Peyer's patch (tissue), 4 donors: ENCODE results near the gene SEMA4D. TPM values are rescaled to one million over a fixed set of nuclear protein-coding genes. Genes with fewer than 3 reads are reported as not detected.

Experiments
- DNase-seq, 3 donors: peaks; one replicate each; pipeline ENCODE4 v3.0.0-alpha.2; 2017 to 2019
- H3K27ac ChIP-seq, 4 donors: fragments of 200-600 bp; sonication (generic); one replicate each; pipeline ENCODE4 v1.5.1; 2016 to 2019
- H3K27me3 ChIP-seq, 2 donors: fragments of 200-600 bp; sonication (generic); one replicate each; pipeline ENCODE4 v1.5.1; 2019
- H3K36me3 ChIP-seq, 3 donors: fragments of 200-600 bp; sonication (generic); one replicate each; pipeline ENCODE4 v1.5.1; 2016 to 2019
- H3K4me1 ChIP-seq, 4 donors: fragments of 200-600 bp; sonication (generic); one replicate each; pipeline ENCODE4 v1.5.1; 2016 to 2019
- H3K4me3 ChIP-seq, 4 donors: fragments of 200-600 bp; sonication (generic); 1 replicate in 3 of 4; 2 replicates in 1 of 4; pipeline ENCODE4 v1.5.1; 2016 to 2019; ENCODE audit warnings: mild to moderate bottlenecking in 1 of 4
- H3K9me3 ChIP-seq, 4 donors: fragments of 200-600 bp; sonication (generic); one replicate each; pipeline ENCODE4 v1.5.1; 2016 to 2019; ENCODE audit warnings: mild to moderate bottlenecking in 1 of 4
- POLR2A ChIP-seq, 2 donors: fragments of 450-650 bp; IDR thresholded peaks; one replicate each; pipeline ENCODE4 v1.5.1; 2017; ENCODE audit warnings: antibody characterized with exemption in 2 of 2, mild to moderate bottlenecking in 2 of 2, moderate library complexity in 2 of 2
- total RNA-seq, 4 donors: library from RNA; depleted of rRNA; stranded (reverse); fragments of >200 nt; gene quantifications; one replicate each; pipeline ENCODE4 v1.1.0, GENCODE V29; 2016
- TF ChIP-seq, protein P1 (sequence below), 6 experiments: fragments of 450-650 bp in 4 of 6; fragments of 200-600 bp in 2 of 6; sonication (generic) in 1 of 6; IDR thresholded peaks; one replicate each; pipeline ENCODE4 v1.5.1; 2017 to 2019; ENCODE audit warnings: antibody characterized with exemption in 6 of 6, mild to moderate bottlenecking in 3 of 6, moderate library complexity in 1 of 6

The SEMA4D gene
- total RNA-seq, 4 donors from 2014 or later, result 24.3 to 124 (median 30.0) TPM

DNA sequence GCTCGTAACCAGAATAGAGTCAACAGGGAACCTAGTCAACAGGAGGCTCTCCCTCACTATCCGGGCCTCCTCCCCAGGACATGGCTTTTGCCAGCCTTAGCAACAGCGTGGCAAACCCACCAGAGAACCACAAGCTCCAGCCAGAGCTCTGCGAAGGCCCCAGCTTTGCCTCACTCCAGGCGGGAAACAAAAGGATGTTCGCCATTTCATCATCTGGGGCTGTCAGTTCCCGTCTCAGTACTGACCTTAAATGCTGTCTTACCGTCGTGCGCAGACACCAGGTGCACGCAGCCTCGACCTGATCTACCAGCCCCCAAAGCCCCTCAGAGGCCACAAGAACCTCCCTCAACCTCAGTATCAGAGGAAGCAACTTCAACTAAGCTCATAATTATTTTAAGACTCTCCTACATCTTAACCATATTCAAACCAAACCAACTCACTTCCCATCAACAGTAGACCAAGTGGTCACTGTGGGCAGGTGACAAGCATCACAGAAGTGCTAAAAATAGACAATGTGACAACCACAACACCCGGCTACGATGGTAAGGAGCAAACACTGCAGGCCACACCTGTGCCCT is 71.4 kb downstream of the SEMA4D start:
- Histone ChIP-seq H3K4me3 (no peak overlapping the region), H3K27me3 (no peaks in the 10 kb centered on the region), H3K27ac (peak overlapping the region; percentile 37 to 70 (median 54)), H3K9me3 (no peaks in the 10 kb centered on the region), H3K36me3 (no peaks in the 10 kb centered on the region), H3K4me1 (peaks cover 0 to 45% (median 34%) of the 10 kb centered on the region in 4 donors)
- TF ChIP-seq POLR2A (IDR thresholded peaks at IDR 0.05), result no peak
- TF ChIP-seq, protein P1, sequence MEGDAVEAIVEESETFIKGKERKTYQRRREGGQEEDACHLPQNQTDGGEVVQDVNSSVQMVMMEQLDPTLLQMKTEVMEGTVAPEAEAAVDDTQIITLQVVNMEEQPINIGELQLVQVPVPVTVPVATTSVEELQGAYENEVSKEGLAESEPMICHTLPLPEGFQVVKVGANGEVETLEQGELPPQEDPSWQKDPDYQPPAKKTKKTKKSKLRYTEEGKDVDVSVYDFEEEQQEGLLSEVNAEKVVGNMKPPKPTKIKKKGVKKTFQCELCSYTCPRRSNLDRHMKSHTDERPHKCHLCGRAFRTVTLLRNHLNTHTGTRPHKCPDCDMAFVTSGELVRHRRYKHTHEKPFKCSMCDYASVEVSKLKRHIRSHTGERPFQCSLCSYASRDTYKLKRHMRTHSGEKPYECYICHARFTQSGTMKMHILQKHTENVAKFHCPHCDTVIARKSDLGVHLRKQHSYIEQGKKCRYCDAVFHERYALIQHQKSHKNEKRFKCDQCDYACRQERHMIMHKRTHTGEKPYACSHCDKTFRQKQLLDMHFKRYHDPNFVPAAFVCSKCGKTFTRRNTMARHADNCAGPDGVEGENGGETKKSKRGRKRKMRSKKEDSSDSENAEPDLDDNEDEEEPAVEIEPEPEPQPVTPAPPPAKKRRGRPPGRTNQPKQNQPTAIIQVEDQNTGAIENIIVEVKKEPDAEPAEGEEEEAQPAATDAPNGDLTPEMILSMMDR (IDR thresholded peaks at IDR 0.05), result no peak
- DNase-seq, result peak in 2 of 3 donors; percentile 75 to 84

GRCh38 chr9:89425921-89426383 is 72.0 kb downstream of the SEMA4D start:
- TF ChIP-seq, protein P1 (IDR thresholded peaks at IDR 0.05), result no peak
- TF ChIP-seq POLR2A (IDR thresholded peaks at IDR 0.05), result no peak
- no peak for DNase-seq
- no peaks in the 10 kb centered on the region for H3K27me3 ChIP-seq
- no peaks in the 10 kb centered on the region for H3K36me3 ChIP-seq
- H3K27ac ChIP-seq, result peak overlapping the region; percentile 37 to 70 (median 54)
- peaks cover 0 to 45% (median 31%) of the 10 kb centered on the region in 4 donors for H3K4me1 ChIP-seq
- no peak overlapping the region for H3K4me3 ChIP-seq
- H3K9me3 ChIP-seq, result no peaks in the 10 kb centered on the region

DNA sequence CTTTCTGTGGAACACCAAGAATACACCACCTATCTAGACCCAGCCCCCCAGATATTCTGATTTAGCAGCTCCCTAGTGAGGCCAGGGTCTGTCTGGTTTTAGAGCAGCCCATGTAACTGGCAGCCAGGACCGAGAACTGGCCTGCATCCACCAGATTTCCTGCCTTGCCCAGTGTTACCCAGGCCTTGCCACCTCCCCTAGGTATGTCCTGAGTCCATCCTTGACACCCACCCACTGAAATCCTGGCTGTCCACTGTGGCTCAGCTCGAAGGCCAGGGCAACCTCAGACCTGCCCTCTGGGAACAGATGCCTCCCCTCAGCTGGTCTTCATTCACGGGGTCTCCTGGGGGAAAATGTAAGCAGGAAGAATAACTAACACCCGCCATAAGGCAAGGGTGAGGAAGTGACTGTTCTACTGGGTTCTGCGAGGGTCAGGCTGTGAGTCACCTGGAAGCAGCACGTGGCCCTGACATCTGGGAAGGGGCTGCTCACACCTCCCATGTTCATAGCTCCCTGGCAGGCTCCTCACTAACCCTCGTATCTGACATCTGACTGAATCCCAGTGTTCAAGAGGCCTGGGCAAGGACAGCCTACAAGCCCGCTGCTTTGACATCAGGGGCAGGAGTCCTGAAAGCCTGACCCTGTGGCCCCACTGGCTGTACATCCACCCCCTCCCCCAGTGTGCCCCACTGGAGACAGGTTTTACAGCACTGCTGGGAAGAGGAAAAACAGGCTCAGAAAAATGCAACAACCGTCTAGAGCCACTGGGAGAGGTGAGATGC is 72.7 kb downstream of the SEMA4D start:
- H3K36me3 ChIP-seq, result no peaks in the 10 kb centered on the region
- H3K4me1 ChIP-seq, result peaks cover 0 to 48% (median 27%) of the 10 kb centered on the region in 4 donors
- no peaks in the 10 kb centered on the region for H3K9me3 ChIP-seq
- H3K27ac ChIP-seq, result peak overlapping the region in 3 of 4 donors; percentile 44 to 70 (median 65)
- no peak for DNase-seq
- no peak overlapping the region for H3K4me3 ChIP-seq
- TF ChIP-seq POLR2A (IDR thresholded peaks at IDR 0.05), result no peak
- TF ChIP-seq, protein P1 (IDR thresholded peaks at IDR 0.05), result no peak
- H3K27me3 ChIP-seq, result no peaks in the 10 kb centered on the region

GRCh38 chr9:89422151-89422975 is 75.5 kb downstream of the SEMA4D start:
- Histone ChIP-seq H3K27ac (no peak overlapping the region), H3K4me1 (peaks cover 0 to 42% (median 20%) of the 10 kb centered on the region in 4 donors)

DNA sequence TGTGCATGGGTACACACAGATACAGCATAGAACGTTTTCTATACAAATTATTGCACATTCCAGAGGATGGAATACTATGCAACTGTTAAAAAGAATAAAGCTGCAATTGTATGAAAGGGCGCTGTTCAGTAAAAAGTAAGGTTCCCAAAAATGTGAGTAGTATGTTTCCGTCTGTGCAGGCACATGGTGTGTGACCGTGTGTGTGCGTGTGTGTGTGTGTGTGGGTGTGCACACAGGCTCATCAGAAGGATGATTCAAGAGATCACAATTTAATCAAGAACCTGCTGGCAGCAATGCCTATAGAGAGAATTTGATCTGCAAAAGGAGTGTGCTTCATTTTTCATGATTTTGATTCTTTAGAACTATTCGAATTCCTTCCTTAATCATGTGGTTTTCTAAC is 76.3 kb downstream of the SEMA4D start:
- Histone ChIP-seq H3K36me3 (no peaks in the 10 kb centered on the region), H3K9me3 (no peaks in the 10 kb centered on the region), H3K4me1 (peaks cover 0 to 34% (median 16%) of the 10 kb centered on the region in 4 donors), H3K4me3 (no peak overlapping the region), H3K27me3 (no peaks in the 10 kb centered on the region), H3K27ac (no peak overlapping the region)
- DNase-seq, result no peak
- TF ChIP-seq POLR2A (IDR thresholded peaks at IDR 0.05), result no peak
- TF ChIP-seq, protein P1 (IDR thresholded peaks at IDR 0.05), result no peak

More at GRCh38 chr9:89422151-89422975, 75.5 kb downstream of the SEMA4D start:
- no peaks in the 10 kb centered on the region for H3K9me3 ChIP-seq
- no peaks in the 10 kb centered on the region for H3K36me3 ChIP-seq
- H3K4me3 ChIP-seq, result no peak overlapping the region
- DNase-seq, result no peak
- no peaks in the 10 kb centered on the region for H3K27me3 ChIP-seq
- TF ChIP-seq, protein P1 (IDR thresholded peaks at IDR 0.05), result no peak
